ENCODE data around the gene SEMA5A.

Gene SEMA5A

GRCh38 chr5:9284272-9284671, 261.6 kb downstream of the SEMA5A start:
- no peak for DNase-seq (ENCODE audit: low read depth in 4 of 4, low spot score in 1 of 4)

- DNase-seq (ENCODE audit: low read depth in 4 of 4, low spot score in 1 of 4), result no peak
Measured at GRCh38 chr5:9283473-9283872, 262.4 kb downstream of the SEMA5A start.

- no peak for DNase-seq (ENCODE audit: low read depth in 4 of 4, low spot score in 1 of 4)
Measured at GRCh38 chr5:9283021-9283420, 262.9 kb downstream of the SEMA5A start.

- no peak for DNase-seq (ENCODE audit: low read depth in 4 of 4, low spot score in 1 of 4)
Measured at GRCh38 chr5:9282211-9282610, 263.7 kb downstream of the SEMA5A start.

GRCh38 chr5:9279774-9280173, 266.1 kb downstream of the SEMA5A start:
- DNase-seq (ENCODE audit: low read depth in 4 of 4, low spot score in 1 of 4), result no peak

GRCh38 chr5:9278921-9279603, 266.8 kb downstream of the SEMA5A start:
- no peak for DNase-seq (ENCODE audit: low read depth in 4 of 4, low spot score in 1 of 4)

GRCh38 chr5:9269014-9269413, 276.9 kb downstream of the SEMA5A start:
- DNase-seq (ENCODE audit: low read depth in 4 of 4, low spot score in 1 of 4), result no peak

GRCh38 chr5:9268226-9268625, 277.6 kb downstream of the SEMA5A start:
- DNase-seq (ENCODE audit: low read depth in 4 of 4, low spot score in 1 of 4), result no peak

GRCh38 chr5:9265441-9266287, 280.2 kb downstream of the SEMA5A start:
- no peak for DNase-seq (ENCODE audit: low read depth in 4 of 4, low spot score in 1 of 4)

GRCh38 chr5:9264301-9264700, 281.6 kb downstream of the SEMA5A start:
- DNase-seq (ENCODE audit: low read depth in 4 of 4, low spot score in 1 of 4), result no peak

GRCh38 chr5:9263656-9264055, 282.2 kb downstream of the SEMA5A start:
- DNase-seq (ENCODE audit: low read depth in 4 of 4, low spot score in 1 of 4), result no peak

GRCh38 chr5:9251379-9251980, 294.4 kb downstream of the SEMA5A start:
- no peak for DNase-seq (ENCODE audit: low read depth in 4 of 4, low spot score in 1 of 4)

- no peak for DNase-seq (ENCODE audit: low read depth in 4 of 4, low spot score in 1 of 4)
Measured at GRCh38 chr5:9249231-9249630, 296.6 kb downstream of the SEMA5A start.

GRCh38 chr5:9245071-9245470, 300.8 kb downstream of the SEMA5A start:
- no peak for DNase-seq (ENCODE audit: low read depth in 4 of 4, low spot score in 1 of 4)

- no peak for DNase-seq (ENCODE audit: low read depth in 4 of 4, low spot score in 1 of 4)
Measured at GRCh38 chr5:9244417-9244816, 301.5 kb downstream of the SEMA5A start.

GRCh38 chr5:9241479-9242305, 304.2 kb downstream of the SEMA5A start:
- no peak for DNase-seq (ENCODE audit: low read depth in 4 of 4, low spot score in 1 of 4)

- no peak for DNase-seq (ENCODE audit: low read depth in 4 of 4, low spot score in 1 of 4)
Measured at GRCh38 chr5:9240431-9240830, 305.4 kb downstream of the SEMA5A start.

GRCh38 chr5:9239626-9240025, 306.2 kb downstream of the SEMA5A start:
- no peak for DNase-seq (ENCODE audit: low read depth in 4 of 4, low spot score in 1 of 4)

- no peak for DNase-seq (ENCODE audit: low read depth in 4 of 4, low spot score in 1 of 4)
Measured at GRCh38 chr5:9239071-9239470, 306.8 kb downstream of the SEMA5A start.

- DNase-seq (ENCODE audit: low read depth in 4 of 4, low spot score in 1 of 4), result no peak
Measured at GRCh38 chr5:9233712-9234111, 312.2 kb downstream of the SEMA5A start.

GRCh38 chr5:9233035-9233434, 312.8 kb downstream of the SEMA5A start:
- DNase-seq (ENCODE audit: low read depth in 4 of 4, low spot score in 1 of 4), result no peak

Measured in stimulated activated CD4-positive, alpha-beta T cell treated with anti-CD3 and anti-CD28 coated beads, Interleukin-1b, Interleukin-23, amount 100 ng/mL, for 24 hours (primary cell).